ENCODE results near the gene PPP1R37. TPM values are rescaled to one million over a fixed set of nuclear protein-coding genes. Genes with fewer than 3 reads are reported as not detected.

Gene PPP1R37, protein sequence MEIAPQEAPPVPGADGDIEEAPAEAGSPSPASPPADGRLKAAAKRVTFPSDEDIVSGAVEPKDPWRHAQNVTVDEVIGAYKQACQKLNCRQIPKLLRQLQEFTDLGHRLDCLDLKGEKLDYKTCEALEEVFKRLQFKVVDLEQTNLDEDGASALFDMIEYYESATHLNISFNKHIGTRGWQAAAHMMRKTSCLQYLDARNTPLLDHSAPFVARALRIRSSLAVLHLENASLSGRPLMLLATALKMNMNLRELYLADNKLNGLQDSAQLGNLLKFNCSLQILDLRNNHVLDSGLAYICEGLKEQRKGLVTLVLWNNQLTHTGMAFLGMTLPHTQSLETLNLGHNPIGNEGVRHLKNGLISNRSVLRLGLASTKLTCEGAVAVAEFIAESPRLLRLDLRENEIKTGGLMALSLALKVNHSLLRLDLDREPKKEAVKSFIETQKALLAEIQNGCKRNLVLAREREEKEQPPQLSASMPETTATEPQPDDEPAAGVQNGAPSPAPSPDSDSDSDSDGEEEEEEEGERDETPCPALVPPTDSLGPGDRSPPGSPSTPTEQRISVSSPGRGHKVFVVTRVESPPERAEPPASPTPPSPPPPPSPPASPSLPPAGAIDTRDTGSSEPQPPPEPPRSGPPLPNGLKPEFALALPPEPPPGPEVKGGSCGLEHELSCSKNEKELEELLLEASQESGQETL
- 20.4 TPM for total RNA-seq (2021; ENCODE audit: unreplicated experiment)
- polyA plus RNA-seq (2012; ENCODE audit: insufficient read length): 25.9 TPM
- percentile 62 among the genes with signal in this experiment for Bru-seq, nascent RNA
- percentile 64 among the genes with signal in this experiment for BruChase-seq, experiment 1, labeled RNA remaining after a 2-hour chase
- percentile 73 among the genes with signal in this experiment for BruChase-seq, experiment 2, labeled RNA remaining after a 6-hour chase
- long read RNA-seq, partial matches to known transcripts: 3 of 11 reads
- long read RNA-seq, other reads (novel, unspliced or antisense): 6 of 11 reads

GRCh38 chr19:45092747-45093678, at the start of gene PPP1R37:
TSS of gene PPP1R37 (plus strand) at chr19:45093179. CDS start at chr19:45093326, 147 bp downstream.
- in situ Hi-C loops (cut with HindIII; ENCODE audit: low pct_unique_long_range_greater_than_20kb, low sequenced_read_pairs): no loop called here
- Histone ChIP-seq H3K9me3 (ENCODE audit: control insufficient read depth, insufficient read depth, low read depth, low read length) (no peaks in the 10 kb centered on the region), H3K27ac (ENCODE audit: low read length) (peak within 1 kb of the TSS; percentile 94), H3K36me3 (ENCODE audit: control insufficient read depth, insufficient read depth, low read length) (peaks cover 6% of the 10 kb centered on the region; the same call in 1 of the 2 replicates), H3K27me3 (ENCODE audit: control insufficient read depth, insufficient read depth, low read length) (no peaks in the 10 kb centered on the region), H3K4me1 (ENCODE audit: control insufficient read depth, insufficient read depth, low read length) (peaks cover 27% of the 10 kb centered on the region), H3K4me3 (ENCODE audit: low read depth in 2 of 2, low read length in 2 of 2) (peak within 1 kb of the TSS; percentile 90 to 92)
- peak; percentile 85 for DNase-seq (ENCODE audit: low read depth, low spot score)
- BruUV-seq (replicated peaks): no TSS peak
- ATAC-seq: peak; percentile 79
- intact Hi-C loops (cut with micrococcal nuclease; ENCODE audit: unreplicated experiment): no loop called here
- peak; percentile 61 for TF ChIP-seq POLR2AphosphoS5 (IDR thresholded peaks at IDR 0.05; ENCODE audit: low read depth, low read length)
- TF ChIP-seq, protein P1, sequence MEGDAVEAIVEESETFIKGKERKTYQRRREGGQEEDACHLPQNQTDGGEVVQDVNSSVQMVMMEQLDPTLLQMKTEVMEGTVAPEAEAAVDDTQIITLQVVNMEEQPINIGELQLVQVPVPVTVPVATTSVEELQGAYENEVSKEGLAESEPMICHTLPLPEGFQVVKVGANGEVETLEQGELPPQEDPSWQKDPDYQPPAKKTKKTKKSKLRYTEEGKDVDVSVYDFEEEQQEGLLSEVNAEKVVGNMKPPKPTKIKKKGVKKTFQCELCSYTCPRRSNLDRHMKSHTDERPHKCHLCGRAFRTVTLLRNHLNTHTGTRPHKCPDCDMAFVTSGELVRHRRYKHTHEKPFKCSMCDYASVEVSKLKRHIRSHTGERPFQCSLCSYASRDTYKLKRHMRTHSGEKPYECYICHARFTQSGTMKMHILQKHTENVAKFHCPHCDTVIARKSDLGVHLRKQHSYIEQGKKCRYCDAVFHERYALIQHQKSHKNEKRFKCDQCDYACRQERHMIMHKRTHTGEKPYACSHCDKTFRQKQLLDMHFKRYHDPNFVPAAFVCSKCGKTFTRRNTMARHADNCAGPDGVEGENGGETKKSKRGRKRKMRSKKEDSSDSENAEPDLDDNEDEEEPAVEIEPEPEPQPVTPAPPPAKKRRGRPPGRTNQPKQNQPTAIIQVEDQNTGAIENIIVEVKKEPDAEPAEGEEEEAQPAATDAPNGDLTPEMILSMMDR (IDR thresholded peaks at IDR 0.05): no peak
- 0 out of 2 replicates have a peak, but pooled peaks have one; percentile 48 for TF ChIP-seq SIN3A (IDR thresholded peaks at IDR 0.05; ENCODE audit: borderline replicate concordance, insufficient read depth, low read depth, low read length)
- ChIA-PET POLR2A (interaction anchor here (0.6 kb wide), 1 partner anchor 23 kb away, joined by 5 read pairs; no protein-coding TSS in a partner anchor), CTCF (no interaction called here)

DNA sequence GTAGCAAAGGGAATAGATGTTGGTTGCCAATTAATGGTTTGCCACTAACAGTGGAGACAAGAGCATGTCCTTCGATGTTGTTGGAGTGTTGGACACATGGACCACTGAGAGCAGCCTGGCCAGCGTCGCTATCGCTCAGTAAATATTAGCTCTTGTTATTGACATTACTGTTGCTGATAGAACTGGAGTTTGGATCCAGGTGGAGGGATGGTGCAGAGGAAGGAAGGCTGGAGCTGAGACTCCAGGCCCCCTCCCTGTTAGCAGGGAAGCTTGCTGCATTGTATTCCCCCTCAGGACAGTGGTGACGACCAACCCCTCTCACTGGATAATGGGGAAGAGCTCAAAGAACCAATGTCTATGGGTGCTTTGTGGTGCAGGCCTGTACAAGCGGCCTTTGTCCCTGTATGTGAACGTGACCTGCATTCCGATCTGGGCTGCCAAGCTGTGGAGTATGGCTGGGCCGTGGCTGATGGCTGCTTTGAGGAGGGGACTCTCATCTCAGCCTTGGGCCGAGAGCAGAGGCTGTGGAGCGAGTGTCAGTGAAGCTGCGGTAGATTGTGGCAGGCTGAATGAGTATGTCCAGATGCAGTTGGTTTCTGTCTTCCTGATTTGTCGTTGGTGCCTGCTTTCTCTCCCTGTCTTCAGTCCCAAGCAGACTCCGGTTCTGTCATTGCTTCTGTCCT, 47.2 kb upstream of the PPP1R37 start:
- no peak overlapping the region for H3K27ac ChIP-seq (ENCODE audit: low read length)
- POLR2A ChIA-PET: no interaction called here
- TF ChIP-seq, protein P1 (IDR thresholded peaks at IDR 0.05): no peak
- no peak for TF ChIP-seq POLR2AphosphoS5 (IDR thresholded peaks at IDR 0.05; ENCODE audit: low read depth, low read length)
- no peak for TF ChIP-seq SIN3A (IDR thresholded peaks at IDR 0.05; ENCODE audit: borderline replicate concordance, insufficient read depth, low read depth, low read length)
- TF ChIP-seq TCF7L2 (IDR thresholded peaks at IDR 0.05; ENCODE audit: low read depth, low read length): no peak
- TF ChIP-seq, protein P2, sequence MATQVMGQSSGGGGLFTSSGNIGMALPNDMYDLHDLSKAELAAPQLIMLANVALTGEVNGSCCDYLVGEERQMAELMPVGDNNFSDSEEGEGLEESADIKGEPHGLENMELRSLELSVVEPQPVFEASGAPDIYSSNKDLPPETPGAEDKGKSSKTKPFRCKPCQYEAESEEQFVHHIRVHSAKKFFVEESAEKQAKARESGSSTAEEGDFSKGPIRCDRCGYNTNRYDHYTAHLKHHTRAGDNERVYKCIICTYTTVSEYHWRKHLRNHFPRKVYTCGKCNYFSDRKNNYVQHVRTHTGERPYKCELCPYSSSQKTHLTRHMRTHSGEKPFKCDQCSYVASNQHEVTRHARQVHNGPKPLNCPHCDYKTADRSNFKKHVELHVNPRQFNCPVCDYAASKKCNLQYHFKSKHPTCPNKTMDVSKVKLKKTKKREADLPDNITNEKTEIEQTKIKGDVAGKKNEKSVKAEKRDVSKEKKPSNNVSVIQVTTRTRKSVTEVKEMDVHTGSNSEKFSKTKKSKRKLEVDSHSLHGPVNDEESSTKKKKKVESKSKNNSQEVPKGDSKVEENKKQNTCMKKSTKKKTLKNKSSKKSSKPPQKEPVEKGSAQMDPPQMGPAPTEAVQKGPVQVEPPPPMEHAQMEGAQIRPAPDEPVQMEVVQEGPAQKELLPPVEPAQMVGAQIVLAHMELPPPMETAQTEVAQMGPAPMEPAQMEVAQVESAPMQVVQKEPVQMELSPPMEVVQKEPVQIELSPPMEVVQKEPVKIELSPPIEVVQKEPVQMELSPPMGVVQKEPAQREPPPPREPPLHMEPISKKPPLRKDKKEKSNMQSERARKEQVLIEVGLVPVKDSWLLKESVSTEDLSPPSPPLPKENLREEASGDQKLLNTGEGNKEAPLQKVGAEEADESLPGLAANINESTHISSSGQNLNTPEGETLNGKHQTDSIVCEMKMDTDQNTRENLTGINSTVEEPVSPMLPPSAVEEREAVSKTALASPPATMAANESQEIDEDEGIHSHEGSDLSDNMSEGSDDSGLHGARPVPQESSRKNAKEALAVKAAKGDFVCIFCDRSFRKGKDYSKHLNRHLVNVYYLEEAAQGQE (IDR thresholded peaks at IDR 0.05; ENCODE audit: insufficient read depth in 1 of 2, low read depth in 2 of 2, low read length in 1 of 2): no peak
- ATAC-seq (no peak), DNase-seq (ENCODE audit: low read depth, low spot score) (no peak)
- in situ Hi-C loops (cut with HindIII; ENCODE audit: low pct_unique_long_range_greater_than_20kb, low sequenced_read_pairs): no loop called here
- no peaks in the 10 kb centered on the region for H3K9me3 ChIP-seq (ENCODE audit: control insufficient read depth, insufficient read depth, low read depth, low read length)
- H3K4me1 ChIP-seq (ENCODE audit: control insufficient read depth, insufficient read depth, low read length): no peaks in the 10 kb centered on the region
- no peaks in the 10 kb centered on the region for H3K27me3 ChIP-seq (ENCODE audit: control insufficient read depth, insufficient read depth, low read length)
- intact Hi-C loops (cut with micrococcal nuclease; ENCODE audit: unreplicated experiment): no loop called here
- no TSS peak for BruUV-seq (replicated peaks)
- no peak overlapping the region for H3K4me3 ChIP-seq (ENCODE audit: low read depth in 2 of 2, low read length in 2 of 2)
- CTCF ChIA-PET: no interaction called here
- H3K36me3 ChIP-seq (ENCODE audit: control insufficient read depth, insufficient read depth, low read length): peaks cover 5% of the 10 kb centered on the region
